ENCODE data around the gene MOB1B. TPM values are rescaled to one million over a fixed set of nuclear protein-coding genes. Genes with fewer than 3 reads are reported as not detected.

MOB1B gene
- total and polyA plus RNA-seq, 10 of the 15 experiments (the other 5 are each of a cell fraction or from before 2014, with no cell fraction given) = 1.9 to 11.4 (median 6.1) TPM

GRCh38 chr4:70993181-70994068, 91.3 kb downstream of the MOB1B start, which contains the start of gene DCK (continued):
- no peak for TF ChIP-seq ZNF592 (IDR thresholded peaks at IDR 0.05)
- TF ChIP-seq MTA2 (IDR thresholded peaks at IDR 0.05; ENCODE audit: low read depth) = no peak
- peak; percentile 83 for TF ChIP-seq GATAD2B (conservative IDR thresholded peaks at IDR 0.05; ENCODE audit: low read depth)
- peak; percentile 72 for TF ChIP-seq CBFB (IDR thresholded peaks at IDR 0.05; ENCODE audit: low read depth)
- no peak for TF ChIP-seq CHD4 (IDR thresholded peaks at IDR 0.05)
- no peak for TF ChIP-seq EP300 (IDR thresholded peaks at IDR 0.05; ENCODE audit: borderline replicate concordance in 1 of 2, control insufficient read depth in 1 of 2, low read depth in 2 of 2, low read length in 2 of 2)
- TF ChIP-seq ZNF217 (IDR thresholded peaks at IDR 0.05) = no peak
- no peak for TF ChIP-seq MEF2B (IDR thresholded peaks at IDR 0.05; ENCODE audit: partially characterized antibody, poor library complexity, severe bottlenecking)
- TF ChIP-seq IRF5 (IDR thresholded peaks at IDR 0.05; ENCODE audit: borderline replicate concordance) = no peak
- no peak for TF ChIP-seq BMI1 (IDR thresholded peaks at IDR 0.05; ENCODE audit: borderline replicate concordance)
- 0 out of 2 replicates have a peak, but pooled peaks have one; percentile 8 for TF ChIP-seq MEF2A (IDR thresholded peaks at IDR 0.05; ENCODE audit: insufficient read depth, low read depth, low read length)
- peak; percentile 39 for TF ChIP-seq HDAC6 (IDR thresholded peaks at IDR 0.05; ENCODE audit: unreplicated experiment)
- no peak for TF ChIP-seq ZNF622 (IDR thresholded peaks at IDR 0.05)
- no peak for TF ChIP-seq ZBTB33 (IDR thresholded peaks at IDR 0.05)
- TF ChIP-seq SMAD5 (IDR thresholded peaks at IDR 0.05; ENCODE audit: low read depth) = peak; percentile 90
- 0 out of 2 replicates have a peak, but pooled peaks have one; percentile 35 for TF ChIP-seq CREM (IDR thresholded peaks at IDR 0.05; ENCODE audit: low read depth)
- peak; percentile 90 for TF ChIP-seq ZNF687 (IDR thresholded peaks at IDR 0.05)
- TF ChIP-seq NFIC (IDR thresholded peaks at IDR 0.05; ENCODE audit: low read depth, low read length) = no peak
